ENCODE data around the gene KRTAP9-9. TPM values are rescaled to one million over a fixed set of nuclear protein-coding genes. Genes with fewer than 3 reads are reported as not detected.
"Not testable (repeated sequence)": the region's sequence is repeated elsewhere in the genome, so short reads cannot be mapped to it uniquely, and the experiment has no call there.

KRTAP9-9 gene
- not detected in 2 replicates for polyA plus RNA-seq
- not detected in 2 replicates for polyA minus RNA-seq

DNA sequence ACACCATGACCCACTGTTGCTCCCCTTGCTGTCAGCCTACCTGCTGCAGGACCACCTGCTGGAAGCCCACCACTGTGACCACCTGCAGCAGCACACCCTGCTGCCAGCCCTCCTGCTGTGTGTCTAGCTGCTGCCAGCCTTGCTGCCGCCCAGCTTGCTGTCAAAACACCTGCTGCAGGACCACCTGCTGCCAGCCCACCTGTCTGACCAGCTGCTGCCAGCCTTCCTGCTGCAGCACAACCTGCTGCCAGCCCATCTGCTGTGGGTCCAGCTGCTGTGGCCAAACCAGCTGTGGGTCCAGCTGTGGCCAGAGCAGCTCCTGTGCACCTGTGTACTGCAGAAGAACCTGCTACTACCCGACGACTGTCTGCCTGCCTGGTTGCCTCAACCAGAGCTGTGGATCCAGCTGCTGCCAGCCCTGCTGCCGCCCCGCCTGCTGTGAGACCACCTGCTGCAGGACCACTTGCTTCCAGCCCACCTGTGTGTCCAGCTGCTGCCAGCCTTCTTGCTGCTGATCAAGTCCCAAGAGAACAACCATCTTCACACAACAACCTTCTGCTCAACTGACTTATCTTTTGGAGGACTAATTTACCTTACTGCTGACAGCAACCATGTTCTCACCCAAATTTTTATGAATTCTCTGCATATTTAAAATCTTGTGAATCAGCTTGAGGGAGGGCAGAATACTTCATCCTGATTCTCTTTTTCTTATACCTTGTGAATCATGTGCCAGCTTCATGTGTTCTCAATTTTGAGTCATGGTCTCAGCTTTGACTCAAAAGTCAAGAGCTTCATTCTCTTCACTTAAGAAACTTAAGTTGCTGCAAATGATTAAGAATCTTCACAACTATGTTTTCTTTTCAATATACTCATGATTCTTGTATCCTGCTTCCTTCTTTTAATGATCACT is at the start of gene KRTAP9-9:
Gene KRTAP9-9 (plus strand): TSS at position 4 of the 910 bp plus-strand sequence.
- H2AFZ ChIP-seq (ENCODE audit: low read depth, low read length); H3F3A ChIP-seq (ENCODE audit: insufficient read depth, low read length, poor library complexity, severe bottlenecking); H3K4me3 ChIP-seq (ENCODE audit: low read length); H3K9me2 ChIP-seq (ENCODE audit: insufficient read depth, low read length); H3K9ac ChIP-seq (ENCODE audit: low read length); H3K4me2 ChIP-seq (ENCODE audit: low read length); H3K79me2 ChIP-seq (replicated peaks; ENCODE audit: insufficient read depth, low read length); H3K27ac ChIP-seq (ENCODE audit: low read length); H3K9me3 ChIP-seq (ENCODE audit: low read length); H3K36me3 ChIP-seq (ENCODE audit: insufficient read depth, low read length); H3K27me3 ChIP-seq (ENCODE audit: insufficient read depth, low read depth, low read length); H4K20me1 ChIP-seq (ENCODE audit: insufficient read depth): not testable (repeated sequence)

DNA sequence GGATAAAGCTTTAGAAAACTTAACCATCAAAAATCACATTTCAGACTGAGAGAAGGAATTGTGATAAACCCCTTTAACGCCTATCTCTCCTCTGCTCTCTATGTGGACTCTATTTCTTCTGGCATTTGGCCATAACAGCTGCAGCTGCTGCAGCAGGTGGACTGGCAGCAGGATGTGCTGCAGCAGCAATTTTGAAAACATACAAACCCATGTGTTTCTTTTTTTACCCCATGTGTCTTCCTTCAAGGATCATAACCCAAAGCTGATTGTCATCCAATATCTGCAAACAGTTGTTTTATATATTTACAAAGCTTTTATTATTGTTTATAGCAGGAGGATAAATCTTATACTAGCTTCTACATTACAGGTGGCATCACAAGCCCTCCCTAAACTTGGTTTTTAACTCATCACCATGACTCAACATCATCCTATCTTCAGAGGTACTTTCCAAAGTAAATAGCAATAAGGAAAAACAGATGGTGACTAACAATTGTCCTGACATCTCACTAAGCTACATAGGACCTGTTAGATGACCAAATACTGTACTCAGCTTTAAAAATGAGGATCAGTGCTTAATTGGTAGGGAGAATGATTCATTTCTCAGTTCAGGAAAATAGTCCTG is 43.2 kb upstream of the KRTAP9-9 start:
- H3K4me3 ChIP-seq (ENCODE audit: low read length), result no peak overlapping the region
- no peaks in the 10 kb centered on the region for H3K79me2 ChIP-seq (replicated peaks; ENCODE audit: insufficient read depth, low read length)
- no peak overlapping the region for H3K9ac ChIP-seq (ENCODE audit: low read length)
- H2AFZ ChIP-seq (ENCODE audit: low read depth, low read length), result no peak overlapping the region
- no peaks in the 10 kb centered on the region for H3K9me3 ChIP-seq (ENCODE audit: low read length)
- no peak overlapping the region for H3K4me2 ChIP-seq (ENCODE audit: low read length)
- no peaks in the 10 kb centered on the region for H4K20me1 ChIP-seq (ENCODE audit: insufficient read depth)
- H3K27ac ChIP-seq (ENCODE audit: low read length), result no peak overlapping the region
- H3K27me3 ChIP-seq (ENCODE audit: insufficient read depth, low read depth, low read length), result no peaks in the 10 kb centered on the region
- no peaks in the 10 kb centered on the region for H3K9me2 ChIP-seq (ENCODE audit: insufficient read depth, low read length)
- no peaks in the 10 kb centered on the region for H3K36me3 ChIP-seq (ENCODE audit: insufficient read depth, low read length)
- no peaks in the 10 kb centered on the region for H3F3A ChIP-seq (ENCODE audit: insufficient read depth, low read length, poor library complexity, severe bottlenecking)
- TF ChIP-seq, protein P1, sequence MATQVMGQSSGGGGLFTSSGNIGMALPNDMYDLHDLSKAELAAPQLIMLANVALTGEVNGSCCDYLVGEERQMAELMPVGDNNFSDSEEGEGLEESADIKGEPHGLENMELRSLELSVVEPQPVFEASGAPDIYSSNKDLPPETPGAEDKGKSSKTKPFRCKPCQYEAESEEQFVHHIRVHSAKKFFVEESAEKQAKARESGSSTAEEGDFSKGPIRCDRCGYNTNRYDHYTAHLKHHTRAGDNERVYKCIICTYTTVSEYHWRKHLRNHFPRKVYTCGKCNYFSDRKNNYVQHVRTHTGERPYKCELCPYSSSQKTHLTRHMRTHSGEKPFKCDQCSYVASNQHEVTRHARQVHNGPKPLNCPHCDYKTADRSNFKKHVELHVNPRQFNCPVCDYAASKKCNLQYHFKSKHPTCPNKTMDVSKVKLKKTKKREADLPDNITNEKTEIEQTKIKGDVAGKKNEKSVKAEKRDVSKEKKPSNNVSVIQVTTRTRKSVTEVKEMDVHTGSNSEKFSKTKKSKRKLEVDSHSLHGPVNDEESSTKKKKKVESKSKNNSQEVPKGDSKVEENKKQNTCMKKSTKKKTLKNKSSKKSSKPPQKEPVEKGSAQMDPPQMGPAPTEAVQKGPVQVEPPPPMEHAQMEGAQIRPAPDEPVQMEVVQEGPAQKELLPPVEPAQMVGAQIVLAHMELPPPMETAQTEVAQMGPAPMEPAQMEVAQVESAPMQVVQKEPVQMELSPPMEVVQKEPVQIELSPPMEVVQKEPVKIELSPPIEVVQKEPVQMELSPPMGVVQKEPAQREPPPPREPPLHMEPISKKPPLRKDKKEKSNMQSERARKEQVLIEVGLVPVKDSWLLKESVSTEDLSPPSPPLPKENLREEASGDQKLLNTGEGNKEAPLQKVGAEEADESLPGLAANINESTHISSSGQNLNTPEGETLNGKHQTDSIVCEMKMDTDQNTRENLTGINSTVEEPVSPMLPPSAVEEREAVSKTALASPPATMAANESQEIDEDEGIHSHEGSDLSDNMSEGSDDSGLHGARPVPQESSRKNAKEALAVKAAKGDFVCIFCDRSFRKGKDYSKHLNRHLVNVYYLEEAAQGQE (IDR thresholded peaks at IDR 0.05; ENCODE audit: borderline replicate concordance), result no peak
- no peak for TF ChIP-seq MXI1 (conservative IDR thresholded peaks at IDR 0.05; ENCODE audit: poor library complexity, severe bottlenecking)
- TF ChIP-seq POLR2AphosphoS5 (IDR thresholded peaks at IDR 0.05), result no peak
- TF ChIP-seq, protein P2, sequence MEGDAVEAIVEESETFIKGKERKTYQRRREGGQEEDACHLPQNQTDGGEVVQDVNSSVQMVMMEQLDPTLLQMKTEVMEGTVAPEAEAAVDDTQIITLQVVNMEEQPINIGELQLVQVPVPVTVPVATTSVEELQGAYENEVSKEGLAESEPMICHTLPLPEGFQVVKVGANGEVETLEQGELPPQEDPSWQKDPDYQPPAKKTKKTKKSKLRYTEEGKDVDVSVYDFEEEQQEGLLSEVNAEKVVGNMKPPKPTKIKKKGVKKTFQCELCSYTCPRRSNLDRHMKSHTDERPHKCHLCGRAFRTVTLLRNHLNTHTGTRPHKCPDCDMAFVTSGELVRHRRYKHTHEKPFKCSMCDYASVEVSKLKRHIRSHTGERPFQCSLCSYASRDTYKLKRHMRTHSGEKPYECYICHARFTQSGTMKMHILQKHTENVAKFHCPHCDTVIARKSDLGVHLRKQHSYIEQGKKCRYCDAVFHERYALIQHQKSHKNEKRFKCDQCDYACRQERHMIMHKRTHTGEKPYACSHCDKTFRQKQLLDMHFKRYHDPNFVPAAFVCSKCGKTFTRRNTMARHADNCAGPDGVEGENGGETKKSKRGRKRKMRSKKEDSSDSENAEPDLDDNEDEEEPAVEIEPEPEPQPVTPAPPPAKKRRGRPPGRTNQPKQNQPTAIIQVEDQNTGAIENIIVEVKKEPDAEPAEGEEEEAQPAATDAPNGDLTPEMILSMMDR (IDR thresholded peaks at IDR 0.05; ENCODE audit: poor library complexity, severe bottlenecking), result no peak
- TF ChIP-seq TAF1 (IDR thresholded peaks at IDR 0.05; ENCODE audit: low read depth), result no peak
- TF ChIP-seq SMC3 (conservative IDR thresholded peaks at IDR 0.05; ENCODE audit: poor library complexity), result no peak
- no peak for TF ChIP-seq RAD21 (conservative IDR thresholded peaks at IDR 0.05)
- no peak for TF ChIP-seq EP300 (conservative IDR thresholded peaks at IDR 0.05; ENCODE audit: poor library complexity, severe bottlenecking)
- TF ChIP-seq EZH2 (IDR thresholded peaks at IDR 0.05; ENCODE audit: borderline replicate concordance, insufficient read depth, low read length, poor library complexity, severe bottlenecking), result no peak
